Panc1 (cell line): ENCODE results near the gene MGAT5. TPM values are rescaled to one million over a fixed set of nuclear protein-coding genes. Genes with fewer than 3 reads are reported as not detected.

Source experiments
- ATAC-seq: fragments of 200-7000 bp; cut with Tn5 transposase; 2 replicates; pipeline ENCODE4 v1.9.1; 2020; ENCODE audit warnings: mild to moderate bottlenecking, moderate library complexity
- BruUV-seq: library from RNA; stranded (reverse); fragments of 400-500 nt; replicated peaks from 2 replicates; lab custom pipeline; 2021; lab: Mats Ljungman, UMichigan
- CTCF ChIA-PET: fragments of 300-600 bp; sonication (Branson Sonifier 250); formaldehyde crosslinking; loops from one replicate; lab custom pipeline; 2022; ENCODE audit warnings: antibody characterized with exemption; lab: Charles Lee
- POLR2A ChIA-PET: fragments of 300-600 bp; sonication (Branson Sonifier 250); formaldehyde crosslinking; loops from one replicate; lab custom pipeline; 2022; ENCODE audit warnings: antibody characterized with exemption; lab: Charles Lee
- DNase-seq: peaks from one replicate; pipeline ENCODE4 v3.0.0-alpha.2; 2010; ENCODE audit warnings: low read depth, low spot score
- H3K27ac ChIP-seq: 2 replicates; pipeline ENCODE4 v1.5.1; 2011; ENCODE audit warnings: mild to moderate bottlenecking, low read length, inconsistent platforms
- H3K27me3 ChIP-seq: fragments of 200-500 bp; sonication (Bioruptor generic); 2 replicates; pipeline ENCODE4 v1.6.0; 2014; ENCODE audit warnings: low read length, inconsistent platforms; ENCODE audit not compliant: control insufficient read depth, insufficient read depth
- H3K36me3 ChIP-seq: fragments of 200-500 bp; sonication (Bioruptor generic); 2 replicates; pipeline ENCODE4 v1.5.1; 2014; ENCODE audit warnings: inconsistent platforms, mild to moderate bottlenecking, low read length, moderate library complexity; ENCODE audit not compliant: control insufficient read depth, insufficient read depth
- H3K4me1 ChIP-seq: 2 replicates; pipeline ENCODE4 v1.5.1; 2011; ENCODE audit warnings: inconsistent platforms, mild to moderate bottlenecking, low read length, moderate library complexity; ENCODE audit not compliant: control insufficient read depth, insufficient read depth
- H3K4me3 ChIP-seq, 2 experiments: 2 replicates each; pipeline ENCODE4 v1.5.1; 2011 to 2012; ENCODE audit warnings: low read depth in 2 of 2, low read length in 2 of 2, mild to moderate bottlenecking in 2 of 2, inconsistent platforms in 1 of 2, moderate library complexity in 1 of 2
- H3K9me3 ChIP-seq: fragments of 200-500 bp; sonication (Bioruptor generic); 2 replicates; pipeline ENCODE4 v1.5.1; 2014; ENCODE audit warnings: low read depth, mild to moderate bottlenecking, inconsistent platforms, low read length, moderate library complexity; ENCODE audit not compliant: control insufficient read depth, insufficient read depth
- POLR2AphosphoS5 ChIP-seq: IDR thresholded peaks from 2 replicates; pipeline ENCODE4 v1.6.1; 2012; ENCODE audit warnings: mild to moderate bottlenecking, low read depth, low read length, moderate library complexity
- SIN3A ChIP-seq: IDR thresholded peaks from 2 replicates; pipeline ENCODE4 v1.6.1; 2012; ENCODE audit warnings: low read depth, mild to moderate bottlenecking, low read length, moderate library complexity, borderline replicate concordance; ENCODE audit not compliant: insufficient read depth
- TCF7L2 ChIP-seq: IDR thresholded peaks from 2 replicates; pipeline ENCODE4 v1.6.1; 2011; ENCODE audit warnings: mild to moderate bottlenecking, low read depth, low read length, inconsistent platforms
- in situ Hi-C: cut with HindIII; loops from 2 replicates; pipeline ENCODE4 v1.10.0; 2016; ENCODE audit warnings: low sequenced_read_pairs, low pct_unique_long_range_greater_than_20kb
- intact Hi-C: fragments of 100-400 bp; cut with micrococcal nuclease; formaldehyde crosslinking; loops from one replicate; pipeline ENCODE4 v1.10.0; 2022; ENCODE audit not compliant: unreplicated experiment
- total RNA-seq: library from RNA; stranded (reverse); gene quantifications from one replicate; pipeline ENCODE4 v1.2.1, GENCODE V29; 2021; ENCODE audit not compliant: unreplicated experiment
- TF ChIP-seq, protein P1 (sequence below), 2 experiments: IDR thresholded peaks; 2 replicates each; pipeline ENCODE4 v1.6.1; 2011 to 2012; ENCODE audit warnings: low read depth in 2 of 2, control low read depth in 1 of 2, low read length in 1 of 2, mild to moderate bottlenecking in 1 of 2, moderate library complexity in 1 of 2; ENCODE audit not compliant: insufficient read depth in 1 of 2
- TF ChIP-seq, protein P2 (sequence below): fragments of 450-650 bp; IDR thresholded peaks from 2 replicates; pipeline ENCODE4 v1.5.1; 2017; ENCODE audit warnings: mild to moderate bottlenecking

Gene MGAT5
- total RNA-seq, 1 experiment from 2014 or later = 22.1 TPM

DNA sequence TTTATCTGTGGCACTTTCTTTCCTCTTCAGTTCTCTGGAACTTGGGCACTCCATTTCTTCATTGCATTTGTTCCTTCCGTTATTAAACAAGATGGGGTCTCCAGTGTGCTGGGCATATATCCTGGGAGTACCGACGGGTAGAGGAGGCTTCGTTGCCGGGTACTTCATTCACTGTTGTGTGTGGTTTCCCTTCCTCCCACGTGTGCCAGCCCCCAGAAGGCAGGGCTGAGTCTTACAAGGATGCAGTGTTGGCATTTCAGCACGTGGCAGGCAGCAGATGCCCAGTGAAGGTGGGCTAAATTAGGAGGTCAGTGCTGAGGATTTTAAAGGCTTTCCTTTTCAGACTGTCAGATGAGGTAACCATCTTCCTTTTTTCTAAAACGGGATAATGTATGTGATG is 58.6 kb downstream of the MGAT5 start:
- Histone ChIP-seq H3K27ac (no peak overlapping the region), H3K36me3 (no peaks in the 10 kb centered on the region), H3K4me3 (no peak overlapping the region), H3K27me3 (no peaks in the 10 kb centered on the region), H3K9me3 (no peaks in the 10 kb centered on the region), H3K4me1 (no peaks in the 10 kb centered on the region)
- no TSS peak for BruUV-seq
- TF ChIP-seq, protein P1, sequence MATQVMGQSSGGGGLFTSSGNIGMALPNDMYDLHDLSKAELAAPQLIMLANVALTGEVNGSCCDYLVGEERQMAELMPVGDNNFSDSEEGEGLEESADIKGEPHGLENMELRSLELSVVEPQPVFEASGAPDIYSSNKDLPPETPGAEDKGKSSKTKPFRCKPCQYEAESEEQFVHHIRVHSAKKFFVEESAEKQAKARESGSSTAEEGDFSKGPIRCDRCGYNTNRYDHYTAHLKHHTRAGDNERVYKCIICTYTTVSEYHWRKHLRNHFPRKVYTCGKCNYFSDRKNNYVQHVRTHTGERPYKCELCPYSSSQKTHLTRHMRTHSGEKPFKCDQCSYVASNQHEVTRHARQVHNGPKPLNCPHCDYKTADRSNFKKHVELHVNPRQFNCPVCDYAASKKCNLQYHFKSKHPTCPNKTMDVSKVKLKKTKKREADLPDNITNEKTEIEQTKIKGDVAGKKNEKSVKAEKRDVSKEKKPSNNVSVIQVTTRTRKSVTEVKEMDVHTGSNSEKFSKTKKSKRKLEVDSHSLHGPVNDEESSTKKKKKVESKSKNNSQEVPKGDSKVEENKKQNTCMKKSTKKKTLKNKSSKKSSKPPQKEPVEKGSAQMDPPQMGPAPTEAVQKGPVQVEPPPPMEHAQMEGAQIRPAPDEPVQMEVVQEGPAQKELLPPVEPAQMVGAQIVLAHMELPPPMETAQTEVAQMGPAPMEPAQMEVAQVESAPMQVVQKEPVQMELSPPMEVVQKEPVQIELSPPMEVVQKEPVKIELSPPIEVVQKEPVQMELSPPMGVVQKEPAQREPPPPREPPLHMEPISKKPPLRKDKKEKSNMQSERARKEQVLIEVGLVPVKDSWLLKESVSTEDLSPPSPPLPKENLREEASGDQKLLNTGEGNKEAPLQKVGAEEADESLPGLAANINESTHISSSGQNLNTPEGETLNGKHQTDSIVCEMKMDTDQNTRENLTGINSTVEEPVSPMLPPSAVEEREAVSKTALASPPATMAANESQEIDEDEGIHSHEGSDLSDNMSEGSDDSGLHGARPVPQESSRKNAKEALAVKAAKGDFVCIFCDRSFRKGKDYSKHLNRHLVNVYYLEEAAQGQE (IDR thresholded peaks at IDR 0.05; ENCODE audit: insufficient read depth in 1 of 2, low read depth in 2 of 2, low read length in 1 of 2) = no peak
- TF ChIP-seq, protein P2, sequence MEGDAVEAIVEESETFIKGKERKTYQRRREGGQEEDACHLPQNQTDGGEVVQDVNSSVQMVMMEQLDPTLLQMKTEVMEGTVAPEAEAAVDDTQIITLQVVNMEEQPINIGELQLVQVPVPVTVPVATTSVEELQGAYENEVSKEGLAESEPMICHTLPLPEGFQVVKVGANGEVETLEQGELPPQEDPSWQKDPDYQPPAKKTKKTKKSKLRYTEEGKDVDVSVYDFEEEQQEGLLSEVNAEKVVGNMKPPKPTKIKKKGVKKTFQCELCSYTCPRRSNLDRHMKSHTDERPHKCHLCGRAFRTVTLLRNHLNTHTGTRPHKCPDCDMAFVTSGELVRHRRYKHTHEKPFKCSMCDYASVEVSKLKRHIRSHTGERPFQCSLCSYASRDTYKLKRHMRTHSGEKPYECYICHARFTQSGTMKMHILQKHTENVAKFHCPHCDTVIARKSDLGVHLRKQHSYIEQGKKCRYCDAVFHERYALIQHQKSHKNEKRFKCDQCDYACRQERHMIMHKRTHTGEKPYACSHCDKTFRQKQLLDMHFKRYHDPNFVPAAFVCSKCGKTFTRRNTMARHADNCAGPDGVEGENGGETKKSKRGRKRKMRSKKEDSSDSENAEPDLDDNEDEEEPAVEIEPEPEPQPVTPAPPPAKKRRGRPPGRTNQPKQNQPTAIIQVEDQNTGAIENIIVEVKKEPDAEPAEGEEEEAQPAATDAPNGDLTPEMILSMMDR = no peak
- TF ChIP-seq SIN3A (no peak), POLR2AphosphoS5 (no peak), TCF7L2 (no peak)
- in situ Hi-C loops (no loop called here), intact Hi-C loops (no loop called here)
- ChIA-PET POLR2A (no interaction called here), CTCF (no interaction called here)
- ATAC-seq (no peak), DNase-seq (no peak)

DNA sequence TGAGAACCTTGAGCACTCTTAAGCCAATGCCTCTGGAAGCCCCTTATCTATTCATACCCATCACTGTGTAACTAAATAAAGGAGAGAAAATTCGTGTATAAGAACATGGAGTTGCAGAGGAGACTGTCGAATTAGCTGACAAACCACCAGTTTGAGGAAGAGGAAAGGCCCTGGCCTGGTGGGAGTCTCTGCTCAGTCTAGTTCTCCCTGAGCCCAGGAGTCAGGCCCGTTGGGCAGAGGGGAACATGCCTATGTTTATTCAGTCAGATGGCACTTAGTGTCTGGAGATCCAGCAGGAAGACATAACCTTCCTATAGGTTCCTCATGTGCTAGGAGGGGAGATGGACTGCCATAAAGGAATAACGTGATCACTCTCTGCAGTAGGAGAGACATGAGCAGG is 60.3 kb downstream of the MGAT5 start:
- in situ Hi-C loops = no loop called here
- DNase-seq = no peak
- no peaks in the 10 kb centered on the region for H3K27me3 ChIP-seq
- H3K9me3 ChIP-seq = no peaks in the 10 kb centered on the region
- ChIA-PET POLR2A (no interaction called here), CTCF (no interaction called here)
- no peaks in the 10 kb centered on the region for H3K4me1 ChIP-seq
- H3K27ac ChIP-seq = no peak overlapping the region
- intact Hi-C loops = no loop called here
- ATAC-seq = no peak
- TF ChIP-seq, protein P2 = no peak
- TF ChIP-seq, protein P1 (IDR thresholded peaks at IDR 0.05; ENCODE audit: insufficient read depth in 1 of 2, low read depth in 2 of 2, low read length in 1 of 2) = no peak
- TF ChIP-seq SIN3A = no peak
- TF ChIP-seq POLR2AphosphoS5 = no peak
- H3K36me3 ChIP-seq = no peaks in the 10 kb centered on the region
- BruUV-seq = no TSS peak
- no peak overlapping the region for H3K4me3 ChIP-seq
